SK-N-DZ (cell line): Measurements from ENCODE around the gene TIAL1. TPM values are rescaled to one million over a fixed set of nuclear protein-coding genes. Genes with fewer than 3 reads are reported as not detected.
"Not testable (repeated sequence)": the region's sequence is repeated elsewhere in the genome, so short reads cannot be mapped to it uniquely, and the experiment has no call there.

Experiments
- DNase-seq: peaks from one replicate; pipeline ENCODE4 v3.0.0-alpha.2; 2015; ENCODE audit warnings: low spot score
- polyA plus RNA-seq, 2 experiments: library from polyadenylated mRNA; depleted of rRNA; stranded (reverse); fragments of >200 nt; gene quantifications; 2 replicates each; pipeline ENCODE4 v1.2.3, GENCODE V29; 2014

The TIAL1 gene, protein sequence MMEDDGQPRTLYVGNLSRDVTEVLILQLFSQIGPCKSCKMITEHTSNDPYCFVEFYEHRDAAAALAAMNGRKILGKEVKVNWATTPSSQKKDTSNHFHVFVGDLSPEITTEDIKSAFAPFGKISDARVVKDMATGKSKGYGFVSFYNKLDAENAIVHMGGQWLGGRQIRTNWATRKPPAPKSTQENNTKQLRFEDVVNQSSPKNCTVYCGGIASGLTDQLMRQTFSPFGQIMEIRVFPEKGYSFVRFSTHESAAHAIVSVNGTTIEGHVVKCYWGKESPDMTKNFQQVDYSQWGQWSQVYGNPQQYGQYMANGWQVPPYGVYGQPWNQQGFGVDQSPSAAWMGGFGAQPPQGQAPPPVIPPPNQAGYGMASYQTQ
- 57.1 and 68.3 TPM in 2 replicates for polyA plus RNA-seq (2014; cell fraction: cytosol; rRNA removed)
- polyA plus RNA-seq (2014; cell fraction: nucleus; rRNA removed): 477 and 682 TPM in 2 replicates

- peak; percentile 100 for DNase-seq
Measured at GRCh38 chr10:119596537-119597404, at the start of gene TIAL1. Gene TIAL1, minus strand, starts transcription at chr10:119596964. Its CDS starts 499 bp downstream, at chr10:119596465.

DNA sequence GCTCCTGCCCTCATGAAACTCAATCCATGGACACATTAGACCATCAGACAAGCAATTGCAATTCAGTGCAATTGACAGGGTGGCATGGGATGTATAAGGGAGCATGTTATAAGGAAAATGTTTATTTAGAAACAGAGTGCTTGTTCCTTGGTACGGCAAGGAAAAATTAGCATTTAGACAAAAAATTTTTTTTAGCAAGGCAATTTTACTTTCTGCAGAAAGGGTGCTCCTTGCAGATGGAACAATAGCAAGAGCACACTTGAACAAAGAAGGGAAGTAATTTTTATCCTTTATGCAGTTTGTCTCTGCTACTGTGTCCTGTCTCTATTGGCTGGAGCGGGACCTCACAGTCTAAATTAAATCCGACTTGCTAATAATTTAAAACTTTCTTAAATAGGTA, 48.2 kb upstream of the TIAL1 start:
- no peak for DNase-seq

DNA sequence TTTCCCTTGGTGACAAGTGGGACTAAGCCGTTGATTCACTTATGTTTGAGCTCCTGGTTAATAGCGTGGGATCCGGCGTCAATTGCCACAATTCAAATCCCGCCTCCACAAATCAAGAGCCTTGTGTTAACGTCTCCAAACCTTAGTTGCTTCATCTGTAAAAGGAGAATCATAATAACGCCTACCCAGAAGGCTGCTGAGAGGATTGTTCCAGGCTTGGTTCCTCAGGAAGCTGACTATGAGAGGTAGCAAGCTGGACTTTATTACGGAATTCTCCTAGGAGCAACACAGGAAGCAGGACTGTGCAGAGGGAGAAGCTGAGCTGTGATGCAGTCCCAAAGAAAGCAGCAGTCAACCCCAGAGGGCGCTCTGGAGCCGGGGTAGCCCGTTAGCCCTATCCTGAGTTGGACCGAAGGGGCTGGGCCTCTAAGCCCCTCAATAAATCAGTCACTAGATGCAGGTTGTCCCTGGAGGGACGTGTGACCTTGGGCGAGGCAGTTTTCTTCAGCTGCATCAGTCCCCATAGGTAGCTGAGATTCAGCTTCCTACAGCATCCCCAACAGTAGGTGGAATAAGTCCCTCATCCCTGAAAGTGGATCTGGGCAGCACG, 47.5 kb upstream of the TIAL1 start:
- DNase-seq: peak; percentile 37

- DNase-seq: peak; percentile 58
Measured at GRCh38 chr10:119643306-119644204, 46.8 kb upstream of the TIAL1 start.

DNA sequence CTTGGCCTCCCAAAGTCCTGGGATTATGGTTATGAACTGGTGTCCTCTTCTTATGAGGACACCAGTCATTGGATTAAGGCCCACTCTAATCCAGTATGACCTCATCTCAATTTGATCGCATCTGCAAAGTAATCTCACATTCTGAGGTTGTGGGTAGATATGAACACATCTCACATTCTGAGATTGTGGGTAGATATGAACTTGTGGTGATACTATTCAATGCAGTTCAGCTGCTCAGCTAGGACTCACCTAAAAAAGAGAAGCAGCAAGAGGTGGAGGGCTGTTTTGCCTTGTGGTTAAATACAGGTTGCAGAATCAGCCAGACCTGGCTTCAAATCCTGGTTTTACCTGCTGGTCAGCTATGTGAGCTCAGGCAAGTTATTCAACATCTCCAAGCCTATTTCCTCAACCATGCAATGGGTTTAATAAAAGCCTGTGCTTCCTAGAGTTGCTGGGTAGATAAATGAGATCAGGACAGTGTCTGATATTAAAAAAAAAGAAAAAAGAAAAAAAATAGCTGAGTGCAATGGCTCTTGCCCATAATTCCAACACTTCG, 45.9 kb upstream of the TIAL1 start:
- no peak for DNase-seq

GRCh38 chr10:119640875-119641526, 44.2 kb upstream of the TIAL1 start:
- no peak for DNase-seq

- no peak for DNase-seq
Measured at GRCh38 chr10:119640384-119640783, 43.6 kb upstream of the TIAL1 start.

DNA sequence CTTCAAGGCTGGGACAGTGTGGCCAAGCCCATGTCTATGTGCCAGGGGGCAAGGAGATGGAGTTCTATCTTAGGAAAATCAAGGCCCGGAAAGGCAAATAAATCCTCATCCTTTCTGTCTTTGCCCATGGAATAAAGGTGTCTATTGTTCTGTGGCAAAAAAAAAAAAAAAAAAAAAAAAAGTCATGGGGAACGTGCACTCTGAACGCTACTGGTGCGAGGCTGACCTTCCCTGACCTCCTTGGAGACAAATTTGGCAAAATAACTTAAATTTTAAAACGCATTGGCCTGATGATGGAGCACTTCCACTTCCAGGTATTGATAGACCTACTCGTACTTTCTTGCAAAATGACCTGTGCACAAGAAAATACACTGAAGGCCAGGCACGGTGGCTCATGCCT, 42.2 kb upstream of the TIAL1 start:
- no peak for DNase-seq

DNA sequence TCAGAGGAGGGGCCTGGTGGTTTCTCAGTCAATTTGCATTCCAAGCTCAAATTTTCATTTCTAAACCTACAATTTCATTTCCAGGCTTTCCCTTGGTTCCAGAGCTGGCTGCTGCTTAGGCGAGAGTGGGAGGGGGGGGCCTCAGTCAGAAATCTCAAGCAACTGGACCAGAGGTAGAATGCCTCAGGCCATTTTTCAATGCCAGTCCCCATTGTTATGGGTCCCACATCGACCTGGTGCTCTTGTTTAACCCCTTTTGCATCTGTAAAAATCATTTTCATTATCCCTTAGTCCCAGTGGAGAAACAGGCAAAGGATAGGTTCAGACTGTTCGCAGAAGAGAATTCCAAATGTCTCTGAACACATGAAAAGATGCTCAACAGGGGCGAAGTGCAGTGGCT, 40.9 kb upstream of the TIAL1 start:
- DNase-seq: no peak

- no peak for DNase-seq
Measured at GRCh38 chr10:119634219-119634544, 37.4 kb upstream of the TIAL1 start.

DNA sequence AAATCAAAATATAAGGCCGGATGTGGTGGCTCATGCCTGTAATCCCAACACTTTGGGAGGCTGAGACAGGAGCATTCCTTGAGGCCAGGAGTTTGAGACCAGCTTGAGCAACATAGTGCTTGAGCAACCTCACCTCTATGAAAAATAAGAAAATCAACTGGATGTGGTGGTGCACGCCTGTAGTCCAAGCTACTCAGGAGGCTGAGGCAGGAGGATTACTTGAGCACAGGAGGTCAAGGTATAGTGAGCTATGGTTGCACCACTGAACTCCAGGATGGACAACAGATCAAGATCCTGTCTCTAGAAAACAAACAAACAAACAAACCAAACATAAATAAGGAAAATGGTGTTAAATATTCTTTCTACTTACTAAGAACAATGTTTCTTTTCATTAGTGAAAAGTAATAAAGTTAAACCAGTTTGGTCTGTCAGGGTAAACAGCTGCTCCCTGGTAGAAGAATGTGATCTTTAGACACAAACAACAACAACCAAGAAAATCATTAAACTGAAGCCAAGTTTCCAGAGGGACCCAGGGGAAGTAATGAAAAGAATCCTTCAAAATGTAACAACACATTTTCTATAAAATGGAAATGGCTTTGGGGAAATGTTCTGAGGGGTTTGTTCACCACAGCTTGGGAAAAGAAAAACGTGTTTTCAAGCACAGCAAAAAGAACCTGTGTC, 36.9 kb upstream of the TIAL1 start:
- DNase-seq: no peak

GRCh38 chr10:119630300-119630699, 33.5 kb upstream of the TIAL1 start:
- DNase-seq: no peak

DNA sequence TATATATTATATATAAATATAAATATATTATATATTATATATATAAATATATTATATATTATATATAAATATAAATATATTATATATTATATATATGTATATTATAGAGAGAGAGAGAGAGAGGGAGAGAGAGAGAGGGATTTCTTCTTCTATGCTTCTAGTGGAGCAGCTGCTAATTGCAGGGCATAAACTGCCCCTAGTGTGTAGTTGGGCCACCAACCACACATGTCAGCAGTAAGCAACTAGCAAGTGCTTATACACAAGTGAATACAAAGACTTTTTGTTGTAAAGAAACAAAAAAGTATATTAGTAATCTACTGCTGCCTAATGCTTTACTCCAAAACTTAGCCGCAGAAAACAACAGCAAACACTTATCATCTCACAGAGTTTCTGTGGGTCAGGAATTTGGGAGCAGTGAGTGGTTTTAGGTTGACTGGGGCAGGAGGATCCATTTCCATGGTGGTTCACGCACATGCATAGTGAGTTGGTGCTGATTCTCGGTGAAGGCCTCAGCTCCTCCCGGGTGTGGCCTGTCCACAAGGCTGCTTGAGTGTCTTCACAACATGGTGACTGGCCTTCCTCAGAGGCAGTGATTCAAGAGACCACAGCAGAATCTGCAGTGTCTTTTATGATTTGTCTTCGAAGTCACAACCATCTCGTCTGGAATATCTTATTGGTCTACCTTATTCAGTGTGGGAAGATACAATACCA, 29.0 kb upstream of the TIAL1 start:
- no peak for DNase-seq

DNA sequence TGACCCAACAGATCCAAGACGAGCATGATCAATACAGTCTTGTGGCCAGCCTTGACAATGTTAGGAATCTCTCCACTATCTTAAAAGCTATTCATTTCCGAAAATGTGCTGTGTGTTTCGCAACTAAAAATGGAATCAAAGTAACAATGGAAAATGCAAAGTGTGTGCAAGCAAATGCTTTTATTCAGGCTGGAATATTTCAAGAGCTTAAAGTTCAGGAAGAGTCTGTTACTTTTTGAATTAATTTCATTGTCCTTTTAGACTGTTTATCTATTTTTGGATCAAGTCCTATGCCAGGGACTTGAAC, 24.3 kb upstream of the TIAL1 start:
- no peak for DNase-seq

DNA sequence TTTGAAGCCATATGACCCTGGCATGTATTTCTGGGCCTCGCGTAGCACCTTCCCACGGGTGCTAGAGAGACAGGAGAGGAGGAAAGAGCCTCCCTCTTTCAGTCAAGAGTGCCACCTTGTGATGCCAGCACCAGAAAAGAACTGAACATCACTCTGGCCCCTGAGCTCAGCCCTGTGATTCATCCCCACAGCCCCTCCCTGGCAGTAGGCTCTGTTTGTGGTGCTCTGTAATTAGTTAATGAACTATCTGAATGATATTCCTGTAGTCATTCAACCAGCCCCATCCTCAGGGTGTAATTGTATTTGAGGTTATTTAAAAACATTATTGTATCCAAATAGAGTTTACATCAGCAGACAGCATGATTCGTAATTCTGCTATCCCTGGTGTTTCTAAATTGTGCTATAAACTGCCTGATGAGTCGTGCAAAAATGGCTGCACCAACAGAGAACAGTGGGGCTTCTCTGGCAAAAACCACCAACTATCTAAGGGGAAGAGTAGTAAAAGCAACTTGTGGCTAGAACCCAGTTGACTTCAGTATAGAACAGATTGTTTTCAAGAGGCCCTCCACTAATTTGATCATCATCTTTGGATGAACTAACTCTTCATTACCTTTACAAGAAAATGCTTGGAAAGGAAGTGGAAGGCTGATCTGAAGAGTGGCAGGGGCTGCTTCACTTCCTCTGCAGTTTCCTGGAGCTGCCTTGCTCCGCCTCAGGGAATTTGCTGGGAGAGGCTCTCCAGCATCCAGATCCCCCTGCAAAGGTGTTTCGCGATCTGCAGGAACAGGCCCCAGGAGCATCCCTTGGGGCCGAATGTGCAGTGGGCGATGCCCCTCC, 23.7 kb upstream of the TIAL1 start:
- no peak for DNase-seq

- DNase-seq: not testable (repeated sequence)
Measured at GRCh38 chr10:119619811-119620210, 23.0 kb upstream of the TIAL1 start.

DNA sequence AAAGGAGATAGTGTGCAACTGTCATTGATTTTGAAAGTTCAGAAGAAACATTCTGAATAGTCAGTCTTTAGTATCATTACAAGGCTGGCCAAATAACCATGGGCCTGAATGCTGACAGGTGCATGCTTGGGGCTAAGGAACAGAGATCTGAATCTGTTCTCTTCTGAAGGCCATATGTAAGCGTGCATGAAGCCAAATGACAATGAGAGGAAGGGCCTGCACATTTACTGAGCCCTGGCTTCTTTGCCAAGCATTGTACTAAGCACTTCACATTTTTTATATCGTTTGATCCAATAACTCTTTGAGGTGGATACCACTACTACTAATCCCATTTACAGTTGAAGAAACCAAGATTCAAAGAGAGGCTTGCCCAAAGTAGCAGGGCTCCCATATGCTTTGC, 22.5 kb upstream of the TIAL1 start:
- no peak for DNase-seq

DNA sequence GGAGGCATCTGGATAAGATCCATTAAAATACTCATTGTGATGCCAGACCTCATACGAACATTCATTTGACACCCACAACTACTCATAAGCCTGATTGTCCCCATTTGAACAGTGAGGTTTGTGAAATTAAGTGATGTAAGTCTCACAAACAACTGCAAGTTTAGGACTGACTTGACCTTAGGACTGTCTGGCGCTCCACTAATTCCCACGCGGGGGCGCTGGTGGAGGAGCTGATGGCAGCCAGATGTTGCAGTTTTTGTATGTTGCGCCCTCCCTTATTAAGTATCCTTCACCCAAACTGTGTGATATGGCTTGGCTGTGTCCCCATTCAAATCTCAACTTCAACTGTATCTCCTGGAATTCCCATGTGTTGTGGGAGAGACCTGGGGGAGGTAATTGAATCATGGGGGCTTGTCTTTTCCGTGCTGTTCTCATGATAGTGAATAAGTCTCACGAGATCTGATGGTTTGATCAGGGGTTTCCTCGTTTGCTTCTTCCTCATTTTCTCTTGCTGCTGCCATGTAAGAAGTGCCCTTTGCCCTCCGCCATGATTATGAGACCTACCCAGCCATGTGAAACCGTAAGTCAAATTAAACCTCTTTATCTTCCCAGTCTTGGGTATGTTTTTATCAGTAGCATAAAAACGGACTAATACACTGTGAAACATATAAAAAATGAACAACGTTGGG, 20.3 kb upstream of the TIAL1 start:
- peak; percentile 78 for DNase-seq
